ENCODE data around the gene DIPK1C. TPM values are rescaled to one million over a fixed set of nuclear protein-coding genes. Genes with fewer than 3 reads are reported as not detected.

The DIPK1C gene
- total and polyA plus RNA-seq, 9 of the 15 experiments (the other 6 are each of a cell fraction or from before 2014, with no cell fraction given): 0.04 to 0.32 (median 0.15) TPM; not detected in 2

DNA sequence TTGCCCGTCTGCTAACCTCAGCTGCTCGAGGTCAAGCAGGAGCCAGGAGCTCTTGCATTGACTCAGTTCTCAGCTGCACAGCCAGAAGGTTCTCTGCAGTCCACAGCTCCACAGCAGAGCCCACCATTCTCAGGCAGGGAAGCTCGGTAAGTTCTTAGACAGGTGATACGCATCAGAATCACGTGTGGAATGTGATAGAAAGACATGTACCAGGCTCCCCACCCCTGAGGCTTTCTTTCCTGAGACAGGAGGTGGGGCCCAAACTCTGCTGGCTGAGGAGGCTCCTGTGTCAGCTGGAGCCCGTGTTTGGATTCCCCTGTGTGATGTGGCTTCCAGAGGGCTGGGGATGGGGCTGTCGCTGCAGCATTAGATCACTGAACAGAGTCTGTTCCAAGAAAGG, 28.0 kb downstream of the DIPK1C start (continued):
- TF ChIP-seq ZNF318 (IDR thresholded peaks at IDR 0.05; ENCODE audit: borderline replicate concordance in 1 of 2, low read depth in 1 of 2): no peak
